HepG2 (cell line): Measurements from ENCODE around the gene MCMBP.
"Not testable (repeated sequence)": the region's sequence is repeated elsewhere in the genome, so short reads cannot be mapped to it uniquely, and the experiment has no call there.

Experiments used
- CTCF ChIP-seq: sonication (generic); formaldehyde crosslinking; IDR thresholded peaks from 2 replicates; pipeline ENCODE4 v1.5.0; 2020; ENCODE audit warnings: mild to moderate bottlenecking, missing genetic modification reagents, moderate library complexity
- ESRRA ChIP-seq: sonication (generic); formaldehyde crosslinking; IDR thresholded peaks from 2 replicates; pipeline ENCODE4 v1.5.1; 2020; ENCODE audit warnings: mild to moderate bottlenecking, low read depth, missing genetic modification reagents
- FLYWCH1 ChIP-seq: sonication (generic); formaldehyde crosslinking; IDR thresholded peaks from 2 replicates; pipeline ENCODE4 v1.8.1; 2023; ENCODE audit warnings: mild to moderate bottlenecking, missing genetic modification reagents
- PBX3 ChIP-seq: sonication (generic); formaldehyde crosslinking; IDR thresholded peaks from 2 replicates; pipeline ENCODE4 v1.8.1; 2023; ENCODE audit warnings: missing genetic modification reagents, inconsistent platforms, borderline replicate concordance
- SALL2 ChIP-seq: sonication (generic); formaldehyde crosslinking; IDR thresholded peaks from 2 replicates; pipeline ENCODE4 v1.8.1; 2023; ENCODE audit warnings: mild to moderate bottlenecking, missing genetic modification reagents, inconsistent platforms
- ZBTB40 ChIP-seq, 2 experiments: fragments of 450-650 bp in 1 of 2; sonication (generic) in 1 of 2; formaldehyde crosslinking in 1 of 2; IDR thresholded peaks; 2 replicates each; pipeline versions ENCODE4 v1.6.1 to v1.8.0; 2016 to 2022; ENCODE audit warnings: antibody characterized with exemption in 1 of 2, mild to moderate bottlenecking in 1 of 2, missing genetic modification reagents in 1 of 2
- ZNF235 ChIP-seq: sonication (generic); formaldehyde crosslinking; IDR thresholded peaks from 2 replicates; pipeline ENCODE4 v1.8.1; 2023; ENCODE audit warnings: mild to moderate bottlenecking, missing genetic modification reagents, borderline replicate concordance
- ZNF609 ChIP-seq: sonication (generic); formaldehyde crosslinking; IDR thresholded peaks from 2 replicates; pipeline ENCODE4 v1.4.0; 2020; ENCODE audit warnings: mild to moderate bottlenecking, missing genetic modification reagents, borderline replicate concordance

GRCh38 chr10:119907695-119908094 lies 35.1 kb upstream of the MCMBP start:
- not testable (repeated sequence) for TF ChIP-seq PBX3; ZNF235 (CRISPR knock-in tag); ZNF609 (CRISPR knock-in tag); ZBTB40 (IDR thresholded peaks at IDR 0.05); ZBTB40 (CRISPR knock-in tag; IDR thresholded peaks at IDR 0.05); SALL2 (CRISPR knock-in tag); FLYWCH1 (CRISPR knock-in tag); ESRRA (CRISPR knock-in tag); CTCF
